Ishikawa (cell line): ENCODE data around the gene SYT12.
A peak's percentile ranks its signal among the peaks of the same experiment; 100 is the strongest.

Experiments used
- CEBPB ChIP-seq: IDR thresholded peaks from 2 replicates; pipeline ENCODE4 v1.6.1; 2012
- CREB1 ChIP-seq: IDR thresholded peaks from 2 replicates; pipeline ENCODE4 v1.6.1; 2012; ENCODE audit warnings: low read depth
- EGR1 ChIP-seq: IDR thresholded peaks from 2 replicates; pipeline ENCODE4 v1.6.1; 2012
- EP300 ChIP-seq: IDR thresholded peaks from 2 replicates; pipeline ENCODE4 v1.6.1; 2012; ENCODE audit warnings: borderline replicate concordance
- FOXM1 ChIP-seq: IDR thresholded peaks from 2 replicates; pipeline ENCODE4 v1.6.1; 2012; ENCODE audit warnings: low read depth, borderline replicate concordance
- NFIC ChIP-seq: IDR thresholded peaks from 2 replicates; pipeline ENCODE4 v1.6.1; 2012
- RAD21 ChIP-seq: IDR thresholded peaks from 2 replicates; pipeline ENCODE4 v1.6.1; 2012; ENCODE audit warnings: low read depth
- TAF1 ChIP-seq: IDR thresholded peaks from 2 replicates; pipeline ENCODE4 v1.6.1; 2012; ENCODE audit warnings: low read depth, mild to moderate bottlenecking
- TCF12 ChIP-seq: IDR thresholded peaks from 2 replicates; pipeline ENCODE4 v1.6.1; 2012; ENCODE audit warnings: low read depth
- TEAD4 ChIP-seq: IDR thresholded peaks from 2 replicates; pipeline ENCODE4 v1.6.1; 2012
- YY1 ChIP-seq: IDR thresholded peaks from 2 replicates; pipeline ENCODE4 v1.6.1; 2012; ENCODE audit warnings: low read depth
- ZBTB7A ChIP-seq: IDR thresholded peaks from 2 replicates; pipeline ENCODE4 v1.6.1; 2012; ENCODE audit warnings: low read depth
- TF ChIP-seq, protein P1 (sequence below): IDR thresholded peaks from 2 replicates; pipeline ENCODE4 v1.6.1; 2012
- TF ChIP-seq, protein P2 (sequence below): IDR thresholded peaks from 2 replicates; pipeline ENCODE4 v1.6.1; 2012; ENCODE audit warnings: low read depth, mild to moderate bottlenecking
- TF ChIP-seq, protein P3 (sequence below): IDR thresholded peaks from 2 replicates; pipeline ENCODE4 v1.6.1; 2012

Gene SYT12

DNA sequence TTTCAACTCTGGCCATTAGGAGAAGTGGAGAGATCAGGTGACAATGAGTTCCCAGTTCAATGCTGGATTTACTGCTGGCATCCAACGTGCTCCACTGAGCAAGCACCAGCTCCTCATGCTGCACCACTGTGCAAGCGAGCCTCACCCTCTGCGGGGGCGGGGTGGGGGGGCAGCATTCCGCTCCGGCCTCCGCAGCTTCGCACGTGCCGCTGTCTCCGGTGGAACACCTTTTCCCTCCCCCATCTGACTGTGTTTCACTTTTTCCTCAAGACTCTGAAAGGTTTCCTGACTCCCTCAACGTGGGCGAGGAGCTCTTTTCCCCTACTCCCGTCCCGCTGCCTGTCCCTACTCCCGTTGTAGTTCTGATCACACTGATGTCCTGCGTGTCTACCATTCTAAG is 32.9 kb downstream of the SYT12 start:
- TF ChIP-seq ZBTB7A (peak; percentile 48; the same call in 1 of the 2 replicates), YY1 (no peak), FOXM1 (no peak), CREB1 (no peak), CEBPB (no peak), NFIC (no peak), TAF1 (no peak), EP300 (peak; percentile 37; the same call in 1 of the 2 replicates), RAD21 (no peak), TEAD4 (peak; percentile 93), EGR1 (peak; percentile 99), TCF12 (peak; percentile 74)
- TF ChIP-seq, protein P1, sequence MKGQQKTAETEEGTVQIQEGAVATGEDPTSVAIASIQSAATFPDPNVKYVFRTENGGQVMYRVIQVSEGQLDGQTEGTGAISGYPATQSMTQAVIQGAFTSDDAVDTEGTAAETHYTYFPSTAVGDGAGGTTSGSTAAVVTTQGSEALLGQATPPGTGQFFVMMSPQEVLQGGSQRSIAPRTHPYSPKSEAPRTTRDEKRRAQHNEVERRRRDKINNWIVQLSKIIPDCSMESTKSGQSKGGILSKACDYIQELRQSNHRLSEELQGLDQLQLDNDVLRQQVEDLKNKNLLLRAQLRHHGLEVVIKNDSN, result peak; percentile 68
- TF ChIP-seq, protein P2, sequence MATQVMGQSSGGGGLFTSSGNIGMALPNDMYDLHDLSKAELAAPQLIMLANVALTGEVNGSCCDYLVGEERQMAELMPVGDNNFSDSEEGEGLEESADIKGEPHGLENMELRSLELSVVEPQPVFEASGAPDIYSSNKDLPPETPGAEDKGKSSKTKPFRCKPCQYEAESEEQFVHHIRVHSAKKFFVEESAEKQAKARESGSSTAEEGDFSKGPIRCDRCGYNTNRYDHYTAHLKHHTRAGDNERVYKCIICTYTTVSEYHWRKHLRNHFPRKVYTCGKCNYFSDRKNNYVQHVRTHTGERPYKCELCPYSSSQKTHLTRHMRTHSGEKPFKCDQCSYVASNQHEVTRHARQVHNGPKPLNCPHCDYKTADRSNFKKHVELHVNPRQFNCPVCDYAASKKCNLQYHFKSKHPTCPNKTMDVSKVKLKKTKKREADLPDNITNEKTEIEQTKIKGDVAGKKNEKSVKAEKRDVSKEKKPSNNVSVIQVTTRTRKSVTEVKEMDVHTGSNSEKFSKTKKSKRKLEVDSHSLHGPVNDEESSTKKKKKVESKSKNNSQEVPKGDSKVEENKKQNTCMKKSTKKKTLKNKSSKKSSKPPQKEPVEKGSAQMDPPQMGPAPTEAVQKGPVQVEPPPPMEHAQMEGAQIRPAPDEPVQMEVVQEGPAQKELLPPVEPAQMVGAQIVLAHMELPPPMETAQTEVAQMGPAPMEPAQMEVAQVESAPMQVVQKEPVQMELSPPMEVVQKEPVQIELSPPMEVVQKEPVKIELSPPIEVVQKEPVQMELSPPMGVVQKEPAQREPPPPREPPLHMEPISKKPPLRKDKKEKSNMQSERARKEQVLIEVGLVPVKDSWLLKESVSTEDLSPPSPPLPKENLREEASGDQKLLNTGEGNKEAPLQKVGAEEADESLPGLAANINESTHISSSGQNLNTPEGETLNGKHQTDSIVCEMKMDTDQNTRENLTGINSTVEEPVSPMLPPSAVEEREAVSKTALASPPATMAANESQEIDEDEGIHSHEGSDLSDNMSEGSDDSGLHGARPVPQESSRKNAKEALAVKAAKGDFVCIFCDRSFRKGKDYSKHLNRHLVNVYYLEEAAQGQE, result no peak
- TF ChIP-seq, protein P3, sequence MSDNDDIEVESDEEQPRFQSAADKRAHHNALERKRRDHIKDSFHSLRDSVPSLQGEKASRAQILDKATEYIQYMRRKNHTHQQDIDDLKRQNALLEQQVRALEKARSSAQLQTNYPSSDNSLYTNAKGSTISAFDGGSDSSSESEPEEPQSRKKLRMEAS, result peak; percentile 96

DNA sequence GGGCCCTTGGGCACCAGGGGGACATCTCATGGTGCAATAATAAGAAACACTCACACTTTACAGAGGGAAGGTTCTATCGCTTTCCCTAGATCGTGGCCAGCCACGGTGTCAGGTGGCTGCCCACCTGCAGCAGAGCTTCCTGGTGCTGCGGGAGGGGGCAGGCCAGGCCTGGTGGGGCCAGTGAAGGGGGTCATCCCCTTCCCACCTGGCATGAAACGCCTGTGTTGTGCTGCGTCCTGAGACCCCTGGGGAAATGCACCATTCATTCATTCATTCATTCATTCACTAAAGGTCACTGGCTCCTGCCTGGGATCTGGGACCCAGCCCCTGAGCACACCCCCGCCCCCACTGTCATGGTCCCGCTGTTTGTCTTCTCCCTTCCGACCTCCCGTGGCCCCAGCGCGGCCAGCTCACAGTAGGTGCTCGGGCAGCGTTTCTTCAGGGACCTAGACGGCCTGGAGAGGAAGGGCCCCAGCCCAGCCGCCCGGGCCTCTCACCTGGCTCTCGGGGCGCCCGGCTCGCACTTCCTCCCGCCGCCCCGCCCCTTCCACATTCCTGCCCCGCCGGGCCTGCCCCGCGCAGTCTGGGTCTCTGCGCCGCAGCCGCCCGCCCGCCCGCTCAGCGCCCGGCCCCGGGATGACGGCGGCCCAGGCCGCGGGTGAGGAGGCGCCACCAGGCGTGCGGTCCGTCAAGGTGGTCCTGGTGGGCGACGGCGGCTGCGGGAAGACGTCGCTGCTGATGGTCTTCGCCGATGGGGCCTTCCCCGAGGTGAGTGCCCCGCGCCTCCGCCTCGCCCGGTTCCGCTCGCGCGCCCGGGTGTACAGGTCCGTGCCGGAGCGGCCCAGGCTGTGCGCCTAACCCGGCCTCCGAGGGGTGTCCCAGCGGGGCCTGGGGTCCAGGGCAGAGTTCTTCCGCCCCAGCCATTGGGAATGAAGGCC is 33.6 kb downstream of the SYT12 start, which contains the start of gene RHOD:
Gene RHOD (plus strand): TSS at position 581 of the 938 bp plus-strand sequence. CDS start 56 bp downstream, at position 637.
- TF ChIP-seq, protein P2, result no peak
- TF ChIP-seq ZBTB7A (no peak; the same call in 1 of the 2 replicates), TAF1 (peak; percentile 79), NFIC (peak; percentile 18; the same call in 1 of the 2 replicates), YY1 (0 out of 2 replicates have a peak, but pooled peaks have one; percentile 24), TEAD4 (peak; percentile 87)
- TF ChIP-seq, protein P3, result peak; percentile 57

DNA sequence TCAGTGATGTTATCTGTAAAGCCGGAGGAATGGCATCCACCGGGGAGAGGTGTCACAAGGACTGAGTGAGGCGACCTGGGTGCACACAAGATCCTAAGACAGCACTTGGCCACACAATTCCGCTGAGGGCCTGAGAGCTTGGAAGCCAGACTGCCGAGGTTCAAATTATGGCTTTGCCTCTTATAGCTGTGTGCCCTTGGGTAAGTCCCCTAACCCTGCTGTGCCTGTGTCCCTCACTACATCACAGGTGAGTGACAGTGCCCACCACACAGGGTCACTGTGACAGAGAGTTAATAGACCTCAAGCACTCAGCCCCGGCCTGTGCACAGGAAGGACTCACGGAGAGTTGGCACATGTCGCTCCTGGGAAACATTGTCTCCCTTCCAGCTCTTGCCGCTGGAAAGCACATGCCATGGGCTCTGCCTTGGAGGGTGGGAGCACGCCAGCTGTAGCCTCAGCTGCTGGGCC is 34.3 kb downstream of the SYT12 start:
- TF ChIP-seq CREB1, result no peak
- TF ChIP-seq, protein P3, result 0 out of 2 replicates have a peak, but pooled peaks have one; percentile 12

DNA sequence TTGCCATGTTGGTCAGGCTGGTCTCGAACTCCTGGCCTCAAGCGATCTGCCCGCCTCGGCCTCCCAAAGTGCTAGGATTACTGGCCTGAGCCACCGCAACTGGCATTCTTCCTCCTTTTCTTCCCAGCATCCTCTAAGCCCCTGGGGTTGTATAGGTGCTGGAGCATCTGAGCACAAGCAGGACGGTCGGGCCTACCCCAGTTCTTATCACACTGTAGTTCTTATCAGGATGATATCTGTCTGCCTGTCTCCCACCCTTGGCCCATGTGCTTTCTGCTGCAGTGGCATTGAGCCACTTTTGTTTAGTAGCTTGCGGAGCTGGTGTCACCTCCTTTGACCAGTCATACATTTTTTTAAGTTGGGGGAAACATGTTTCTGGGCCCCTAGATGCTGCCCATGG is 35.6 kb downstream of the SYT12 start:
- no peak for TF ChIP-seq YY1
- TF ChIP-seq FOXM1, result no peak
- no peak for TF ChIP-seq EGR1
- TF ChIP-seq, protein P2, result no peak
- TF ChIP-seq ZBTB7A, result no peak
- TF ChIP-seq EP300, result no peak
- TF ChIP-seq CREB1, result no peak
- no peak for TF ChIP-seq RAD21
- no peak for TF ChIP-seq TAF1
- no peak for TF ChIP-seq TEAD4
- TF ChIP-seq, protein P3, result no peak
- no peak for TF ChIP-seq TCF12
